ENCODE results near the gene ALPI. TPM values are rescaled to one million over a fixed set of nuclear protein-coding genes. Genes with fewer than 3 reads are reported as not detected.

The ALPI gene
- total RNA-seq, 1 donor from 2014 or later, result not detected

- DNase-seq (ENCODE audit: low read depth), result no peak
- no peak overlapping the region for H3K4me3 ChIP-seq (ENCODE audit: low read depth, low read length)
- TF ChIP-seq CTCF (conservative IDR thresholded peaks at IDR 0.05; ENCODE audit: low read depth, low read length), result no peak
These were observed 36.4 kb downstream of the ALPI start for GRCh38 chr2:232492236-232492848.

GRCh38 chr2:232492963-232493700 is 37.2 kb downstream of the ALPI start:
- no peak for DNase-seq (ENCODE audit: low read depth)
- no peak for TF ChIP-seq CTCF (conservative IDR thresholded peaks at IDR 0.05; ENCODE audit: low read depth, low read length)
- H3K4me3 ChIP-seq (ENCODE audit: low read depth, low read length), result no peak overlapping the region

GRCh38 chr2:232493701-232494474 is 37.9 kb downstream of the ALPI start:
- no peak overlapping the region for H3K4me3 ChIP-seq (ENCODE audit: low read depth, low read length)
- DNase-seq (ENCODE audit: low read depth), result no peak
- no peak for TF ChIP-seq CTCF (conservative IDR thresholded peaks at IDR 0.05; ENCODE audit: low read depth, low read length)

GRCh38 chr2:232494542-232494941 is 38.6 kb downstream of the ALPI start:
- no peak overlapping the region for H3K4me3 ChIP-seq (ENCODE audit: low read depth, low read length)
- no peak for TF ChIP-seq CTCF (conservative IDR thresholded peaks at IDR 0.05; ENCODE audit: low read depth, low read length)
- DNase-seq (ENCODE audit: low read depth), result no peak

- no peak overlapping the region for H3K4me3 ChIP-seq (ENCODE audit: low read depth, low read length)
- DNase-seq (ENCODE audit: low read depth), result no peak
- TF ChIP-seq CTCF (conservative IDR thresholded peaks at IDR 0.05; ENCODE audit: low read depth, low read length), result no peak
These were observed 39.3 kb downstream of the ALPI start for GRCh38 chr2:232495292-232495691.

- no peak for TF ChIP-seq CTCF (conservative IDR thresholded peaks at IDR 0.05; ENCODE audit: low read depth, low read length)
- DNase-seq (ENCODE audit: low read depth), result no peak
- H3K4me3 ChIP-seq (ENCODE audit: low read depth, low read length), result no peak overlapping the region
These were observed 40.7 kb downstream of the ALPI start for GRCh38 chr2:232496501-232497270.
